Measurements from ENCODE around the gene MED20. TPM values are rescaled to one million over a fixed set of nuclear protein-coding genes. Genes with fewer than 3 reads are reported as not detected.

Gene MED20
- total and polyA plus RNA-seq, 2 of the 4 experiments (the other 2 are of a cell fraction), result 24.8 to 38.2 TPM

GRCh38 chr6:41955412-41955811 is 34.5 kb upstream of the MED20 start:
- Histone ChIP-seq H3K23ac (ENCODE audit: low read depth, low read length) (no peak overlapping the region), H2BK15ac (ENCODE audit: low read depth, low read length) (no peak overlapping the region), H3K79me1 (ENCODE audit: low read depth in 1 of 2, low read length in 2 of 2) (no peaks in the 10 kb centered on the region), H3K27ac (ENCODE audit: insufficient read depth, low read length) (no peak overlapping the region), H2AK9ac (replicated peaks; ENCODE audit: low read depth, low read length, poor library complexity) (no peak overlapping the region), H4K20me1 (ENCODE audit: insufficient read depth, low read length) (no peaks in the 10 kb centered on the region), H3K4ac (ENCODE audit: low read depth, low read length) (no peak overlapping the region), H2AFZ (replicated peaks; ENCODE audit: low read length, poor library complexity) (no peak overlapping the region), H3K9me3 (ENCODE audit: control insufficient read depth, insufficient read depth, low read length) (no peaks in the 10 kb centered on the region), H2AK5ac (ENCODE audit: low read depth, low read length) (no peak overlapping the region), H4K8ac (ENCODE audit: low read depth in 2 of 2, low read length in 2 of 2) (no peak overlapping the region), H3K9ac (ENCODE audit: low read depth, low read length) (no peak overlapping the region), H4K5ac (ENCODE audit: low read depth, low read length) (no peak overlapping the region), H3K4me3 (ENCODE audit: insufficient read depth, low read depth, low read length) (no peak overlapping the region), H3K4me1 (ENCODE audit: control insufficient read depth, insufficient read depth, low read length) (no peaks in the 10 kb centered on the region), H3K36me3 (ENCODE audit: control insufficient read depth, insufficient read depth, low read length) (no peaks in the 10 kb centered on the region), H3K9me1 (ENCODE audit: insufficient read depth, low read length) (no peaks in the 10 kb centered on the region), H2BK5ac (ENCODE audit: low read depth, low read length, poor library complexity, severe bottlenecking) (no peak overlapping the region), H3K4me2 (ENCODE audit: low read depth, low read length) (no peak overlapping the region), H2BK120ac (ENCODE audit: low read depth, low read length) (no peak overlapping the region), H3K18ac (ENCODE audit: low read depth, low read length) (no peak overlapping the region), H3K27me3 (ENCODE audit: control insufficient read depth, insufficient read depth, low read length) (no peaks in the 10 kb centered on the region), H2BK20ac (ENCODE audit: low read depth, low read length) (no peak overlapping the region), H3K56ac (ENCODE audit: extremely low read depth, insufficient read depth, low read length) (no peak overlapping the region), H4K91ac (ENCODE audit: insufficient read depth, low read depth, low read length) (no peak overlapping the region), H3K14ac (replicated peaks; ENCODE audit: low read depth, low read length) (no peak overlapping the region)
- in situ Hi-C loops (cut with MboI; ENCODE audit: low sequenced_read_pairs) (no loop called here), intact Hi-C loops (cut with micrococcal nuclease) (no loop called here), dilution Hi-C loops (cut with HindIII; ENCODE audit: low sequenced_read_pairs, unreplicated experiment) (no loop called here)
- ChIA-PET POLR2A (ENCODE audit: unreplicated experiment) (no interaction called here), CTCF (interaction anchor here (0.6 kb wide), 1 partner anchor 93 kb away, joined by 3 read pairs; no protein-coding TSS in a partner anchor)
- WGBS, 2 experiments (ENCODE audit: extremely low coverage in 2 of 2, insufficient read length in 1 of 2), result no CpG with 5 or more reads among the region's 2 CpGs
- no peak for TF ChIP-seq RFX5 (IDR thresholded peaks at IDR 0.05; ENCODE audit: low read depth, low read length)
- TF ChIP-seq CTCF (conservative IDR thresholded peaks at IDR 0.05; ENCODE audit: low read depth, low read length), result no peak
- TF ChIP-seq POLR2A (IDR thresholded peaks at IDR 0.05; ENCODE audit: low read depth, low read length), result no peak
- no peak for TF ChIP-seq FOS (IDR thresholded peaks at IDR 0.05; ENCODE audit: low read depth, low read length)
- no peak for TF ChIP-seq MAFK (IDR thresholded peaks at IDR 0.05; ENCODE audit: low read depth, low read length)
- no peak for TF ChIP-seq CHD1 (IDR thresholded peaks at IDR 0.05; ENCODE audit: low read depth, low read length)
- no peak for TF ChIP-seq BHLHE40 (IDR thresholded peaks at IDR 0.05; ENCODE audit: low read depth, low read length)
- TF ChIP-seq MAZ (IDR thresholded peaks at IDR 0.05; ENCODE audit: borderline replicate concordance, low read depth, low read length), result no peak
- no peak for TF ChIP-seq SMC3 (IDR thresholded peaks at IDR 0.05; ENCODE audit: low read depth, low read length)
- no peak for TF ChIP-seq RAD21 (IDR thresholded peaks at IDR 0.05; ENCODE audit: low read length)
- DNase-seq (no peak), ATAC-seq (ENCODE audit: low read depth) (no peak)
- BruUV-seq (replicated peaks), result no TSS peak
